PC-3 (cell line): ENCODE data around the gene MYOZ1.

Source experiments
- EZH2 ChIP-seq: fragments of 300-600 bp; sonication (generic); IDR thresholded peaks from one replicate; pipeline ENCODE4 v1.6.1; 2017; ENCODE audit warnings: antibody characterized with exemption, mild to moderate bottlenecking, low read length; ENCODE audit not compliant: unreplicated experiment
- TF ChIP-seq, protein P1 (sequence below): fragments of 300-600 bp; sonication (generic); conservative IDR thresholded peaks from 2 replicates; pipeline ENCODE4 v1.5.1; 2017; ENCODE audit warnings: antibody characterized with exemption, low read depth, mild to moderate bottlenecking, low read length

- no peak for TF ChIP-seq EZH2
- TF ChIP-seq, protein P1, sequence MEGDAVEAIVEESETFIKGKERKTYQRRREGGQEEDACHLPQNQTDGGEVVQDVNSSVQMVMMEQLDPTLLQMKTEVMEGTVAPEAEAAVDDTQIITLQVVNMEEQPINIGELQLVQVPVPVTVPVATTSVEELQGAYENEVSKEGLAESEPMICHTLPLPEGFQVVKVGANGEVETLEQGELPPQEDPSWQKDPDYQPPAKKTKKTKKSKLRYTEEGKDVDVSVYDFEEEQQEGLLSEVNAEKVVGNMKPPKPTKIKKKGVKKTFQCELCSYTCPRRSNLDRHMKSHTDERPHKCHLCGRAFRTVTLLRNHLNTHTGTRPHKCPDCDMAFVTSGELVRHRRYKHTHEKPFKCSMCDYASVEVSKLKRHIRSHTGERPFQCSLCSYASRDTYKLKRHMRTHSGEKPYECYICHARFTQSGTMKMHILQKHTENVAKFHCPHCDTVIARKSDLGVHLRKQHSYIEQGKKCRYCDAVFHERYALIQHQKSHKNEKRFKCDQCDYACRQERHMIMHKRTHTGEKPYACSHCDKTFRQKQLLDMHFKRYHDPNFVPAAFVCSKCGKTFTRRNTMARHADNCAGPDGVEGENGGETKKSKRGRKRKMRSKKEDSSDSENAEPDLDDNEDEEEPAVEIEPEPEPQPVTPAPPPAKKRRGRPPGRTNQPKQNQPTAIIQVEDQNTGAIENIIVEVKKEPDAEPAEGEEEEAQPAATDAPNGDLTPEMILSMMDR = no peak
Observed at GRCh38 chr10:73623056-73623455, 18.2 kb downstream of the MYOZ1 start.
